HG02763 (cell line): Measurements from ENCODE around the gene YTHDC1.

Source experiments
- ATAC-seq: cut with Tn5 transposase; IDR thresholded peaks from one replicate; pipeline ENCODE4 v1.9.1; 2021; ENCODE audit warnings: mild to moderate bottlenecking, moderate library complexity; ENCODE audit not compliant: unreplicated experiment

Gene YTHDC1

GRCh38 chr4:68359508-68359907 is 9.6 kb upstream of the YTHDC1 start:
- peak; percentile 81 for ATAC-seq

GRCh38 chr4:68358988-68359387 is 9.1 kb upstream of the YTHDC1 start:
- no peak for ATAC-seq

- ATAC-seq = no peak
Measured at GRCh38 chr4:68352791-68353190, 2.9 kb upstream of the YTHDC1 start.

GRCh38 chr4:68349279-68349648 is 626 bp downstream of the YTHDC1 start:
- ATAC-seq = peak; percentile 10

GRCh38 chr4:68348577-68348976 is 1.3 kb downstream of the YTHDC1 start:
- no peak for ATAC-seq

GRCh38 chr4:68347845-68348244 is 2.0 kb downstream of the YTHDC1 start:
- no peak for ATAC-seq

- no peak for ATAC-seq
Measured at GRCh38 chr4:68346461-68346860, 3.4 kb downstream of the YTHDC1 start.

- ATAC-seq = no peak
Measured at GRCh38 chr4:68344785-68345184, 5.1 kb downstream of the YTHDC1 start.

GRCh38 chr4:68344049-68344448 is 5.8 kb downstream of the YTHDC1 start:
- ATAC-seq = no peak

- ATAC-seq = no peak
Measured at GRCh38 chr4:68342134-68342533, 7.8 kb downstream of the YTHDC1 start.

- ATAC-seq = no peak
Measured at GRCh38 chr4:68338625-68339024, 11.3 kb downstream of the YTHDC1 start.

GRCh38 chr4:68337522-68337921 is 12.4 kb downstream of the YTHDC1 start:
- no peak for ATAC-seq

GRCh38 chr4:68337004-68337403 is 12.9 kb downstream of the YTHDC1 start:
- ATAC-seq = no peak

GRCh38 chr4:68336530-68336929 is 13.4 kb downstream of the YTHDC1 start:
- ATAC-seq = no peak

- ATAC-seq = no peak
Measured at GRCh38 chr4:68326141-68326540, 23.7 kb downstream of the YTHDC1 start.

- no peak for ATAC-seq
Measured at GRCh38 chr4:68324519-68325262, 25.2 kb downstream of the YTHDC1 start.

- no peak for ATAC-seq
Measured at GRCh38 chr4:68319040-68319439, 30.9 kb downstream of the YTHDC1 start.

GRCh38 chr4:68316193-68316969 is 33.5 kb downstream of the YTHDC1 start:
- ATAC-seq = no peak

- no peak for ATAC-seq
Measured at GRCh38 chr4:68310651-68311247, 39.1 kb downstream of the YTHDC1 start.

GRCh38 chr4:68304731-68305130 is 45.2 kb downstream of the YTHDC1 start:
- no peak for ATAC-seq

GRCh38 chr4:68299492-68300457 is 50.1 kb downstream of the YTHDC1 start:
- no peak for ATAC-seq
